Right renal pelvis (tissue), 4 donors: ENCODE data around the gene FIBP. TPM values are rescaled to one million over a fixed set of nuclear protein-coding genes. Genes with fewer than 3 reads are reported as not detected.

Experiments
- DNase-seq, 4 donors: peaks; one replicate each; pipeline ENCODE4 v3.0.0-alpha.2; 2013; ENCODE audit warnings: low read depth in 4 of 4, low spot score in 3 of 4, missing footprints in 1 of 4
- polyA plus RNA-seq, 4 donors: library from polyadenylated mRNA; unstranded; fragments of 120-200 nt; gene quantifications; one replicate each; pipeline ENCODE4 v1.2.1, GENCODE V29; 2013; ENCODE audit not compliant: insufficient read length in 4 of 4

FIBP gene
- polyA plus RNA-seq, 4 donors: 90.9 to 107 (median 100) TPM

DNA sequence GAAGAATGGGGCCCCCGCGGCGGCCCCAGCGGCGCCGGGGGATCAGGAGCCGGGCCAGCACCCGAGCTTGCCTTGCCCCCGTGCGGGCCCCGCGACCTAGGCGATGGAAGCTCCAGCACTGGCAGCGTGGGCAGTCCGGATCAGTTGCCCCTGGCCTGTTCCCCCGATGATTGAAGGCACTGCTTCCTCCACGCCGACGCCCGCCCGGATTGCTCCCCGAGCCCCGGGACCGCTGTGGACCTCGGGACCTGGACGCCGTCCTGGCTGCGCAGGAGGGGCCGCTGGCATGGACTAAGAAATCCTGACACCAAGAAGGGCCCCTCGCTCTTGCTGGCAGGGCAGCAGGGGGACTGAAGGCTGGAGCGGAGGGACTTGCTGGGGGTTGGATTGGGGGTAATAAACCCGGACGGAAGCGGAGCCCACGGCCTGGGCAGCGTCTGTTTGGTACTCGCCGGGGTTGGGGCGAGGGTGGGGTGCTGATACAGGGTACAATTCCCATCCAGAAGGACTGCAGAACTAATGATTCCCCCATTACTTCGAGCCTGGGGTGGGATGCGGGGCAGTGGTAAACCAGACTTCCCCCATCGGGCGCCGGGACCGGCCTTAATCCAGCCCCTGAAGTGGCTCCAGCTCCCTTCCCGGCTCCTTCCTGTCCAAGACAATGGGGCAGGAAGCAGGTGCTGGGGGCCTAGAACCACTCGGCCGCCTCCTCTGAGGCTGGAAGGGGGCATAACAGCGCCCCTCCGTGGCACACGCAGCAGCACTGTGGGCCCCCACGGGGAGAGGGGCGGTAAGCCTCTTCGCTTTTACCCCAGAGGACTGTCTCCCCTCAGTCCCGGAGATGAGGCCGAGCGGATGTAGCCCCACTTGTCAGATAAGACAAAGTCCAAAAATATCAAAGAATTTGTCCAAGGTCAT, 3.2 kb upstream of the FIBP start:
- DNase-seq: no peak

GRCh38 chr11:65890324-65891218, 2.3 kb upstream of the FIBP start, which contains the start of gene CCDC85B:
Gene CCDC85B, plus strand, starts transcription at chr11:65890673. Its CDS starts 111 bp downstream, at chr11:65890784.
- DNase-seq: peak; percentile 91 to 93 (median 92)

DNA sequence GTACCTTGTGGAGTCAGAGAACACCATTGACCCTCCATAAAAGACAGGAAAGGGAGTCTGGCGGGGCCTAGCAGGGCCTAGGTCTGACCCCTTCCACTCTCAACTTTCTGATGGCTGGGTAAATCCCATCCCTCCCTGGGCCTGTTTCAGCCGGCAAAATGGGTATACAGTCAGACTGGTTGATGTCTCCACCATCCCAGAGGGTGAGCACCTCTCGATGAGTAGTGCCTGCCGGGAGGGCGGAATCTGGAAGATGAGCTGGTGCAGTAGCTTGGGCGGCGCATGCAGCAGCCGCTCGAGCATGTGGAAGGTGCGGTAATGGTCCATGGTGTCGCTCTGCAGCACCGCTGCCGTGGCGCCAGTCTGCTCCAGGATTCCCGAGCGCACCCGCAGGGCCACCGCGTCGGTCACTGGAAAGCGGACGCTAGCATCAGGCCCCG, 528 bp downstream of the FIBP start:
- no peak for DNase-seq

GRCh38 chr11:65886826-65887722, 1.2 kb downstream of the FIBP start:
- no peak for DNase-seq

DNA sequence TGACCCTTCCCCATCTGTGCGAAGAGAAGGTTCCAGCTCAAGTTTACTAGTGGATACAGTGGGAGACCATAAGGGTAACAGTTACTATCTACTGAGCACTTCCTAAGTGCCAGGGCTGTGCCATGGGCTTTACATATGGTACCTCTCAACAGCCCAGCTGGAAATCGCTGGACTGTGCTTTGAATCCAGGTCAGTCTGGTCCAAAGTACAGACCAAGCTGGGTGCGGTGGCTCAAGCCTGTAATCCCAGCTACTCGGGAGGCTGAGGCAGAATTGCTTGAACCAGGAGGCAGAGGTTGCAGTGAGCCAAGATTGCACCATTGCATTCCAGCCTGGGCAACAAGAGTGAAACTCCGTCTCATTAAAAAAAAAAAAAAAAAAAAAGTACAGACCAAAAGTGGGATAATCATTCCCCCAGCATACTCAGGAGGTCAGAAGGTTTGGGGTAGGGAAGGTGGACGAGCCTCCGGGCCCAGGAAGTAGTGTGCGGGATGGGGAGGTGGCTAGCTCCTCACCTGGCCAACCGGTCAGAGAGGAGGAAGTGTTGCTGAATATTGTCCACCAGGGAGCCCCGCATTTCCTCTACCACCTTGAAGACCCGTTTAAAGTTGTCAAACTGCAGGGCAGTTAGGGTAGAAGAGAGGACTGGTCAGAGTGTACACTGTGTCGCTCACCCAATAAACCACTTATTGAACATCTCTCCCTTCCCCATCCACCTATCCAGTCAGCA, 2.3 kb downstream of the FIBP start:
- no peak for DNase-seq

DNA sequence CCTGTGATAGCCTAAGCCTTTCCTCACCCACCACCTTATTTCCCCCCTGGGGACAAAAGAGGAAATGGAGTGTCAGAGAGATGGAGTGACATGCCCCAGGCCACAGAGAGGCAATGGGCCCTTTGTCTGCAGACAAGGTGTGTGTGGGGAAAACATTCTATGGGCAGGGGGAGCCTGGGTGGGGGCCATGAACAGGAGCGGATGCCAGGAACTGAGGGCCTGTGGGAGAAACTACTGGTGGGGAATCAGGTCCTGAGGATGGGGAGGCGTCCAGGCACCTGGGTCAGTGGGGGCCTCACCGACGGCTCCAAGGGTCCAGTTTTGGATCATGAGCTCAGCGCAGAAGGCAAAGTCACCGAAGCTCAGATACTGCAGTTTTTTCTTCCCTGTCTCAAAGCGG, 3.0 kb downstream of the FIBP start:
- no peak for DNase-seq

- no peak for DNase-seq
These were observed 3.6 kb downstream of the FIBP start for GRCh38 chr11:65884716-65885092.

- no peak for DNase-seq
These were observed 4.2 kb downstream of the FIBP start for GRCh38 chr11:65883786-65884715.

DNA sequence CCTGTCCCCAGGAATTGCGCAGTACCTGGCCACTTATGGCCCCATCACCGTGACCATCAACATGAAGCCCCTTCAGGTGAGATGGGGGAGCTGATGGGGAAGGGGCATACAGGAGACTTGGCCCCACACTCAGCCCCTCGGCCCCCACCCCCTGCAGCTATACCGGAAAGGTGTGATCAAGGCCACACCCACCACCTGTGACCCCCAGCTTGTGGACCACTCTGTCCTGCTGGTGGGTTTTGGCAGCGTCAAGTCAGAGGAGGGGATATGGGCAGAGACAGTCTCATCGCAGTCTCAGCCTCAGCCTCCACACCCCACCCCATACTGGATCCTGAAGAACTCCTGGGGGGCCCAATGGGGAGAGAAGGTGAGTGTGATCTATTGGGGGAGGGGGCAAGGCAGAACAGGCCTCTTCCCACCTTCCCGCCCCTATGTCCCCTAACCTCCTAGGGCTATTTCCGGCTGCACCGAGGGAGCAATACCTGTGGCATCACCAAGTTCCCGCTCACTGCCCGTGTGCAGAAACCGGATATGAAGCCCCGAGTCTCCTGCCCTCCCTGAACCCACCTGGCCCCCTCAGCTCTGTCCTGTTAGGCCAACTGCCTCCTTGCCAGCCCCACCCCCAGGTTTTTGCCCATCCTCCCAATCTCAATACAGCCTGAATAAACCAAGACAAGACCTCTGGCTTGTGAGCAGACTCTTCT, 5.1 kb downstream of the FIBP start:
- no peak for DNase-seq

DNA sequence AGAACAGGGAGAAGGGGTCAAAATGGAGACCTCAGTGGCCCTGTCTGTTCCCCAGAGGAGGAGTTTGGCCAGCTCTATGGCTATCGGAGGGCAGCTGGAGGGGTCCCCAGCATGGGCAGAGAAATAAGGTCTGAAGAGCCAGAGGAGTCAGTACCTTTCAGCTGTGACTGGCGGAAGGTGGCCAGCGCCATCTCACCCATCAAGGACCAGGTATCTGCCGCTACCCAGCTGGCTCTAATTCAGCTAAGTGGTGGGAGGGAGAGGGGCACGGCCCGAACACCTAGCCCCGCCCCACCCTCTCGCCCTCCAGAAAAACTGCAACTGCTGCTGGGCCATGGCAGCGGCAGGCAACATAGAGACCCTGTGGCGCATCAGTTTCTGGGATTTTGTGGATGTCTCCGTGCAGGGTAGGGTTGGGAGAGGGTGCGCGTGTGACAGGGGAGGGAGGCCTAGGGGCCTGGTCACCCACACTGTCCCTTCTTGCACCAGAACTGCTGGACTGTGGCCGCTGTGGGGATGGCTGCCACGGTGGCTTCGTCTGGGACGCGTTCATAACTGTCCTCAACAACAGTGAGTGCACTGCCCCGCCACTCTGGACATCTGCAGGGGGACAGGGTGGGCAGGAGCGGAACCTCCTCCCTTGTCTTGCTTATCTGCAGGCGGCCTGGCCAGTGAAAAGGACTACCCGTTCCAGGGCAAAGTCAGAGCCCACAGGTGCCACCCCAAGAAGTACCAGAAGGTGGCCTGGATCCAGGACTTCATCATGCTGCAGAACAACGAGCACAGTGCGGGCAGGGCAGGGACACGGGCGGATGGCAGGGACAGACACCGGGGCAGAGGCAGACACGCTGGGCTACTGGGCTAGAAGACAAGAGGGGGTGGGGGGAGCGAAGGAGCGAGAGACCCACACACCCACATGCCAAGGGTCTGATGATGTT, 5.9 kb downstream of the FIBP start:
- no peak for DNase-seq

- no peak for DNase-seq
These were observed 7.3 kb downstream of the FIBP start for GRCh38 chr11:65880844-65881421.

DNA sequence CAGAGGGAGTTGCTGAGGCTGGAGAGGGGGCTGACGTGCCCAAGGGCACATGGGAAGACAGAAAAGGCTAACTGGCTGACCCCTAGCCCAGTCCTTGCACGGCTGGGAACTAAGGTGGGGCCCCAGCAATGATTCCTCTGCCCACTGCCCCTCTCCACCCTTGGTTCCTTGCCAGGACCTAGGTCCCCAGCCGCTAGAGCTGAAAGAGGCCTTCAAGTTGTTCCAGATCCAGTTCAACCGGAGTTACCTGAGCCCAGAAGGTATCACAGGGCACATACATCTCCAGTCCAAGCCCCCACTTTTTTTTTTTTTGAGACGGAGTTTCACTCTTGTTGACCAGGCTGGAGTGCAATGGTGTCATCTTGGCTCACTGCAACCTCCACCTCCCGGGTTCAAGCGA, 8.2 kb downstream of the FIBP start:
- DNase-seq: no peak

- DNase-seq: no peak
These were observed 8.7 kb downstream of the FIBP start, which contains the start of gene CTSW for GRCh38 chr11:65879617-65880016. Gene CTSW, plus strand, starts transcription at chr11:65879837. Its CDS starts 18 bp downstream, at chr11:65879855.

DNA sequence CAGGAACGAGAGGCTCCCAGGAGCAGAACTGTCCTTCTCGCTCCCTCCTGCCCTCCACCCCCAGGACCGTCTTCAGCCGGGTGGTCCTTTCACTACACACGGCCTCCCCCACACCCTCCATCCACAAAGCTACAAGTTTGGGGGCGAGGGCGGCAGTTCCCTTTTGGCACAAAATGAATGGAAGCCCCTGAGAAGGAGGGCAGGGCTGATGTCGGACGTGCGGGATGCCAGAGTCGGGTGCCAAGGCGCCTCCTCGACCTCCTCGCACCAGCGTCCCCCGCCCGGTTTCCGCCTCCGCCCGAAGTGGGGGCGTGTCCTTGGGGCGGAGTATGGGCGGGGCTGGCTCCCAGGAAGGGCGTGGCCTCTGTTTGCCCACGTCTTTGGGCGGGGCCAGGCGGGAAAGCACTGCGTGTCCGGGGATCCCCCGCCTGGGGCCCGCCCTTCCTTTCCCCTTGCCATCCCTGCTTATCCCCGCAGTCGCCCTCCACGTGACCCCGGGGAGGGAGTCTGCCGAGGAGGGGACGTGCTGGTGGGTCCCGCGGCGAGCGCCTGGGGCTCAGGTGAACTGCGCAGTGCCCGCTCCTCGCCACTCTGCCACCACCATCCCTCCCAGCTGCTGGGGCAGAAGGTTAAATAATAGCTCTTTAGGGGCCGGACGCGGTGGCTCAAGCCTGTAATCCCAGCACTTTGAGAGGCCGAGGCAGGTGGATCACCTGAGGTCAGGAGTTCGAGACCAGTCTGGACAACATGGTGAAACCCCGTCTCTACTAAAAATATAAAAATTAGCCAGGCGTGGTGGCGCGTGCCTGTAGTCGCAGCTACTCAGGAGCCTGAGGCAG, 14.7 kb downstream of the FIBP start:
- DNase-seq: peak in 1 of 4 donors; percentile 88

GRCh38 chr11:65872586-65873317, 15.5 kb downstream of the FIBP start, which contains the start of gene EFEMP2:
Gene EFEMP2, minus strand, starts transcription at chr11:65872800. Its CDS starts 446 bp downstream, at chr11:65872354.
- no peak for DNase-seq
